Neuron (in vitro differentiated cells): ENCODE measurements around the gene GGACT.
"Not testable (repeated sequence)": the region's sequence is repeated elsewhere in the genome, so short reads cannot be mapped to it uniquely, and the experiment has no call there.

ENCODE experiments used
- H2AFZ ChIP-seq: one replicate; pipeline ENCODE4 v1.6.1; 2013; ENCODE audit warnings: low read depth, mild to moderate bottlenecking, inconsistent platforms, low read length, moderate library complexity
- H3K27me3 ChIP-seq: one replicate; pipeline ENCODE4 v1.6.1; 2013; ENCODE audit warnings: low read length; ENCODE audit not compliant: insufficient read depth
- H3K36me3 ChIP-seq: one replicate; pipeline ENCODE4 v1.6.1; 2013; ENCODE audit warnings: low read length; ENCODE audit not compliant: insufficient read depth
- H3K4me1 ChIP-seq: one replicate; pipeline ENCODE4 v1.6.1; 2013; ENCODE audit warnings: low read length; ENCODE audit not compliant: insufficient read depth
- H3K4me3 ChIP-seq: 2 replicates; pipeline ENCODE4 v1.5.1; 2013; ENCODE audit warnings: mild to moderate bottlenecking, low read length, moderate library complexity
- H3K9me3 ChIP-seq: one replicate; pipeline ENCODE4 v1.6.1; 2013; ENCODE audit warnings: low read length

The GGACT gene

DNA sequence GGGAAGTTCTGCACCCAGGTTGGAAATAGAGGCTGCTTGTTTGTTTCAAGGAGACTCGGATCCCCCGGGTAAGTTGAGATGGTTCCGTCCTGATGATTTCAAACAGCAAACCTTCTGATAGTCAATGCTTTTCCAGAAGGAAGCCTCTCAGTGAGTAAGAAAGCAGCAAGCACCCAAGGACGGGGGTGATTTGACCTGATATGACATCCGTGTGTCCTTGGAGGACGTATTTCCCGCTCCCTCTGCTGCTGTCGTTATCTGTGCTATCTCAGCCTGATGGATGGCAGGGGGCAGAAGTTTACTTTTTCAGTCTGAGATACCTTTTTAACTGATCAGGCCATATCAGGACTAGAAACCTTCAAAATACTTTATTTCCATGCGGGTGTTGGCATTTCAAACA lies 5.7 kb upstream of the GGACT start:
- H2AFZ ChIP-seq, result no peak overlapping the region
- peaks cover 25% of the 10 kb centered on the region for H3K4me1 ChIP-seq
- peaks cover 2% of the 10 kb centered on the region for H3K9me3 ChIP-seq
- no peaks in the 10 kb centered on the region for H3K36me3 ChIP-seq
- no peaks in the 10 kb centered on the region for H3K27me3 ChIP-seq
- H3K4me3 ChIP-seq, result no peak overlapping the region

DNA sequence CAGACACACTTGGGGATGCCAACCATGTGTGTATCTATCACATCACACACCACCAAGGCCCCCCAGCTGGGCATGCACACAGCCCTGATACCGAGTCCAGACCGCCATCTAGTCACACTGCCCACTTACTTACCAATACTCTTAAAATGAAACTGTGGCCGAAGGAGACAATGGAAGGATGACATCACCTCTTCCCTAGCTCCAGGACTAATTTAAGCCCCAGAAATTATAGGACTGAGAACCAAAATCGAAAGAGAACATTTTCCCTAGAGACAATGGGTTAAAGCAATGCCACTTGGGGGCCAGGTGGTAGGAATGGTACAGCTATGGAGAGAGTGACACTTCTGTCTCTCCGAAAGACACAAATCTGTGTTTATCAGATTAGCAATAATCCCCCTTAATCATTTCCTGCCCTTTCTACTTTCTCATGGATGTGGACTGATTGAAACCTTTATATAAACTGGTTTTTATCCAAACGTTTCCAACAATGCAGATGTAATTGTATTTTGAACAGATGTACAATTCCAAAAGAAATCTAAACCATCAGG lies 663 bp upstream of the GGACT start:
- Histone ChIP-seq H3K27me3 (no peaks in the 10 kb centered on the region), H2AFZ (no peak overlapping the region), H3K36me3 (no peaks in the 10 kb centered on the region), H3K4me1 (peaks cover 25% of the 10 kb centered on the region), H3K9me3 (no peaks in the 10 kb centered on the region), H3K4me3 (no peak overlapping the region)

DNA sequence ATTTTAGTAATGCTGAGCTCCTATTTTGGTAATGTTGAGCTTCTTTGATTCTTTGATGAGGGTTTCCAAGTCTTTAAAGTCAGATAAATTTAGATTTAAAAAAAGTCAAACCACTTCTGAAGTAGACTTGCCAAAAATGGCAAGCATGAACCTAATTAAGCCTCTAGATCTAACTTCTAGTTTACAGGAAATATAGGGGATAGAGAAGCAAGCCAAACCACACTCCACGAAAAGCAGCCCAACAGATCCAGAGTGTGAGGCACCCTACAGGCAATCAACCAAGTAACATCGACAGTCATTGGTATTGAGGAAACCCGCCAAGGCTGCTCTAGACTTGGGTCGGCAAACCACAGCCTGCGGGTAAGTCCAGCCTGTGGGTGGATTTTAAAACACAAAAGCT lies 3.7 kb downstream of the GGACT start:
- no peak overlapping the region for H3K4me3 ChIP-seq
- no peak overlapping the region for H2AFZ ChIP-seq
- H3K9me3 ChIP-seq, result peaks cover 14% of the 10 kb centered on the region
- H3K36me3 ChIP-seq, result no peaks in the 10 kb centered on the region
- no peaks in the 10 kb centered on the region for H3K27me3 ChIP-seq
- no peaks in the 10 kb centered on the region for H3K4me1 ChIP-seq

DNA sequence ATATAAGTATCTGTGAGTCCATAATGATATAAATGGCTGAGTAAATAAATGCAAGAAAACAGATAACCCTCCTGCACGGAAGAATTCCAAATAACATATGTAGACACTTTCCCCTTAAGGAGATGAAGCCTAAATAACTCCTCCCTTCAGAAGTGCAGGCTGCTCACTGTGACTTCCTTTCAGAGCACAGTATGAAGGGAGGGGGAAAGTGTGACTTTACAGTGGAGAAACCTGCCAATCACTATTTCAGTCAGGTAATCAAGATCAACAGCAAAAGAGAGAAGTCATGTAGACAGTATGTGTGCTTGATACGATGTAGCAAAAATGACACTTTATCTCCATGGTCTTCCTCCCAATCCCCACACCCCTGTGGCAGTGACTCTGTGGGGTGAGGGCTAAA lies 7.1 kb downstream of the GGACT start:
- H3K27me3 ChIP-seq, result no peaks in the 10 kb centered on the region
- H2AFZ ChIP-seq, result no peak overlapping the region
- H3K9me3 ChIP-seq, result peaks cover 14% of the 10 kb centered on the region
- H3K36me3 ChIP-seq, result no peaks in the 10 kb centered on the region
- H3K4me3 ChIP-seq, result no peak overlapping the region
- no peaks in the 10 kb centered on the region for H3K4me1 ChIP-seq

DNA sequence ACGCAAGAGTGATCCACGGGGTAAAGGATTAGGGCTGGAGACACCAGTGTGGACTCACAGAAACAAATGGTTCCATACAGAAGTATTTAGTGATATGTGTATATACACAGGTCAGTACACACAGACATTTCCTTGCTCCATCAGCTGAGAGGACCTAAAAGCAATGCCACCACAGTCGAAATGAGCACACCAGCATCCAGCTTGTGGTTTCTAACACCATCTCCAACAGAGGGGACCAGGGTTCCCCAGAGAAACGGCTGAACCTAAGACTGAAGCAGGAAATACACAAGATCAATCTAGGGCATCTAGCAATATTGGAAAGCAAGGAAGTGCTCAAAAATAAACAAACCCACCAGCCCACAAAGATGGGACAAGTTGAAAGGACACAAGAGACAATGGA lies 7.6 kb downstream of the GGACT start:
- Histone ChIP-seq H3K4me1 (no peaks in the 10 kb centered on the region), H3K9me3 (peaks cover 14% of the 10 kb centered on the region), H3K36me3 (no peaks in the 10 kb centered on the region), H2AFZ (no peak overlapping the region), H3K4me3 (no peak overlapping the region), H3K27me3 (no peaks in the 10 kb centered on the region)

DNA sequence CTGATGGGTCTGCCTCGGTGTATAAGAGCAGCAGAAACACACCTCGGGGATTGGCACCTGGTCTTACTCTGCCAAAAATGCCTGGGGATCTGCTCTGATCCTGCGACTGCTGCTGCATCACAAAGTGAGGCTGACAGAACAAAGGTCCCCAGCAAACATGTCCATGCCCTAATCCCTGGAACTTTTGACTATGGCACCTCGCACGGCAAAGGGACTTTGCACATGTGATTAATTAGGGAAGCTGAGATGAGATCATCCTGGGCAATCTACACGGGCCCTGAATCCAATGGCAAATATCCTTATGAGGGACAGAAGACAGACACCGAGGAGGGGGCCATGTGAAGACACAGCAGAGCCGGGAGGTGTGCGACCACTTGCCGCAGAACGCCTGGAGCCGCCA lies 8.5 kb downstream of the GGACT start:
- Histone ChIP-seq H3K4me3 (no peak overlapping the region), H3K4me1 (no peaks in the 10 kb centered on the region), H3K9me3 (peaks cover 14% of the 10 kb centered on the region), H3K36me3 (no peaks in the 10 kb centered on the region), H3K27me3 (no peaks in the 10 kb centered on the region), H2AFZ (no peak overlapping the region)

DNA sequence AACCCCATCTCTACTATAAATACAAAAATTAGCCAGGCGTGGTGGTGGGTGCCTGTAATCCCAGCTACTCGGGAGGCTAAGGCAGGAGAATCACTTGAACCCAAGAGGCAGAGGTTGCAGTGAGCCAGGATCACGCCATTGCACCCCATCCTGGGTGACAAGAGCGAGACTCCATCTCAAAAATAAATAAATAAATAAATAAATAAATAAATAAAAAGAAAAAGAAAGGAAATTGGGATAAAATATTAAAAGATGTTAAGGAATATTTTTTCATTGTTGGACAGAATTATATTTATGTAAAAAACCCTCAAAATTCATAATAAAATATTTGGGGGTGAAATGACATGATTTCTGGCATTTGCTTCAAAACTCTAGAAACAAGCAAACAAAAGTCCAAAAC lies 11.3 kb downstream of the GGACT start:
- H3K4me1 ChIP-seq, H3K4me3 ChIP-seq, H3K36me3 ChIP-seq, H3K27me3 ChIP-seq, H2AFZ ChIP-seq: not testable (repeated sequence)
- H3K9me3 ChIP-seq, result peaks cover 11% of the 10 kb centered on the region

DNA sequence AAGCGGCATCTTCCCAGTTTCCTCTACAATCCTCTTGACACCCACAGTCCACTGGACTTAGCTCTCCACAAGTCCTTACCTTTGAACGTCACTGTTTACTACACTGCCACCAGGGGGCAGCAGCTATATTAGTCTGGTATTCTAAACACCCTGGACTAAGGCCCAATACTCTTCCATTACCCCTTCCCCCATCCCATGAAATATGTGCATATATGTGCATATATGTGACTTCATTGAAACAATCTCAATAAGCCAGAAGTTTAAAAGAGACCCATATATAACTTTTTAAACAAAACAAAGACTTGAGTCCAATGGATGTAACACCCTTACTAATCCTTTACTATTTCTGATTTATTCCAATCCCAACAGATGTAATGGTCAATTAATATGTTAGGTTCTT lies 15.5 kb downstream of the GGACT start:
- Histone ChIP-seq H3K9me3 (peaks cover 4% of the 10 kb centered on the region), H3K27me3 (no peaks in the 10 kb centered on the region)

DNA sequence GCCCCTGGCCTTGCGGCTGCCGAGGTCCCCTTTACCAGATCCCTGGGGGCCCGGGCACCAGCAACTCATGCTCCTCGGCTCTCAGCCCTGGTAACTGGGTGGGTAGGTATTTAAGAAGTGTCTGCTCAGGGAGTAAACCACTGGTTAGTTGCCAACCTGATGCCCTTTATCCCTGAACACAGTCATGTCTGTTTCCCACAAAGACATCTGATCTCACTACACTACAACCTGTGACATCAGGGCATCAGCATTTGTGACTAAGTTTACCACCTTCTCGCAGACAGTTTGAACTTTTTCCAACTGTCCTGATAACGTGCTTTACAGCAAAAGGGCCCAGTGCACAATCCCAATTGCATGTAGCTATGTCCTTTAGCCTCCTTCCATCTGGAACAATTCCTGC lies 22.0 kb downstream of the GGACT start:
- Histone ChIP-seq H3K4me3 (no peak overlapping the region), H3K27me3 (no peaks in the 10 kb centered on the region), H2AFZ (no peak overlapping the region), H3K36me3 (no peaks in the 10 kb centered on the region), H3K9me3 (peaks cover 7% of the 10 kb centered on the region), H3K4me1 (no peaks in the 10 kb centered on the region)

More for the DNA sequence above, 15.5 kb downstream of the GGACT start:
- no peaks in the 10 kb centered on the region for H3K36me3 ChIP-seq
- no peaks in the 10 kb centered on the region for H3K4me1 ChIP-seq
- H2AFZ ChIP-seq, result no peak overlapping the region
- H3K4me3 ChIP-seq, result no peak overlapping the region

DNA sequence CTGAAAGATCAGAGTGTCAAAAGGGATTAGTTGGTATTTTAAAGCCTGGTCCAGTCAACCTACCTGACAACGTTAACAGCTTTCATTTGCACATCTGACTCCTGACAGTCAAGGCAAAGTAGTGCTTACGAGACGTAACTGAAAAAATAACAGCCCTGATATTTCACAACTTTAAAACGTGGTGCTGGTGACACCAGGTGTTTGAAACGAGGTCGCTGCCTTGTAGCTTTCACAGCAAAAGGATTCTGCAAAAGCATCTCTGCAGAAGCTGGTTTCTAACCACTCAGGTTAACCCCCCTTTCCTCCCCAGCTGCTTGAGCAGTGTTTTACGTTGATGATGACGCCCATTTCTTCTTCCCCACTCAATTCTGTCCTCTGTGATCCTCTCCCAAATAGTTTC lies 23.3 kb downstream of the GGACT start:
- Histone ChIP-seq H3K4me3 (no peak overlapping the region), H3K4me1 (no peaks in the 10 kb centered on the region), H2AFZ (no peak overlapping the region), H3K36me3 (no peaks in the 10 kb centered on the region), H3K27me3 (no peaks in the 10 kb centered on the region), H3K9me3 (peaks cover 7% of the 10 kb centered on the region)

DNA sequence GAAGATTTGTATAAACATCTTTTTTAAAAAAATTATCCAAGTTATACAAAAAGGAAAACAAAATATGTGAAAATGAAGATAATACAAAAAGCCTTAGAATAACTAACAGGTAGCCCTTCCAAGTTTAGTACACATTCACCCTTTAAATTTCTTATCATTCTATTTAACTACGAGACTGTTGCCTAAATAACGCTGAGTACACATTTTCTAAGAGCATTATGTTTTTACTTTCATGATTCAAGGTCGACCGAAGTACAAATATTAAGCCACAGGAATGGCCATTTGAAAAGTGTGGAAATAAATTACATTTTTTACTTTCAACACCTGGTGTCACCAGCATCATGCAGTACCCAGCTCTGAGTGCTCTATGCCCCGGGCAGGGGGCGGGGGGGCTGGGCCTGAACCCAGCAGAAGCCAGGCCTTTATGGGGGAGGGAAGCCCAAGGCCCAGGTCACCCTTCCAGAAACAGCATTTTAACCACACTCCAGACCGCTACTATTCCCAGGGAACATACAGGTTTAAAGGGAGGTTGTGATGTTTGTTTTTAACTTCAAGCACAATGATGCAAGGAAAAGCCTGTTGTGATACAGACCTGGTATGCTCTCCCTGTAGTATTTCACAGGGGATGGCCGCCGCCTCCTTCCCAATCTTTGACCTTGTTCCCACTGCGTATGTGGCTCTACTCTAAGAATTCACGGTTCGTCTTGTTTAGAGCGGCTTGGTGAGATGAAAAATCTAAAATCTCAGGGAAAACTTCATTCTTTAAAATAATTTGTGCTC lies 24.0 kb downstream of the GGACT start:
- no peaks in the 10 kb centered on the region for H3K27me3 ChIP-seq
- no peaks in the 10 kb centered on the region for H3K4me1 ChIP-seq

DNA sequence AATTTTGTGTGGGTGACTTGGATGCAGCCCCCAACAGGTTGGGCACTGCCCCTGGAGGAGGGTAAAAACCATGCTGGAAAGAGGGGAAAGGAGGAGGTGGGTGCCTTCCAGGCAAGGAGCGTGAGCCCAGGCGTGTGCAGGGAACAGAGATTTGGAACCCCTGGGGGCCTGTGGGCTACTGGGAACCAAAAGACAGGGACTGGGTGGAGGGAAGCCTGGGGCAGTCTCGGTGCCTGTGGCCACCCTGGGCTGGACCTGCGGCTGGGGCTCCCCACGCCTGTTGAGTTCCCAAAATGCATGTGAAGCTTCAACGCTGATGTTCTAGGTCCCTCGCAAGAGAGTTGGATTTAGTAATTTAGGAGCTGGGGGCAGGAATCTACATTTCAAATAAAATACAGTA lies 24.8 kb downstream of the GGACT start:
- Histone ChIP-seq H3K4me1 (no peaks in the 10 kb centered on the region), H3K36me3 (no peaks in the 10 kb centered on the region), H3K9me3 (peaks cover 3% of the 10 kb centered on the region), H2AFZ (no peak overlapping the region), H3K4me3 (no peak overlapping the region), H3K27me3 (no peaks in the 10 kb centered on the region)

More for the DNA sequence above, 24.0 kb downstream of the GGACT start:
- Histone ChIP-seq H2AFZ (no peak overlapping the region), H3K4me3 (no peak overlapping the region), H3K9me3 (peaks cover 7% of the 10 kb centered on the region), H3K36me3 (no peaks in the 10 kb centered on the region)

DNA sequence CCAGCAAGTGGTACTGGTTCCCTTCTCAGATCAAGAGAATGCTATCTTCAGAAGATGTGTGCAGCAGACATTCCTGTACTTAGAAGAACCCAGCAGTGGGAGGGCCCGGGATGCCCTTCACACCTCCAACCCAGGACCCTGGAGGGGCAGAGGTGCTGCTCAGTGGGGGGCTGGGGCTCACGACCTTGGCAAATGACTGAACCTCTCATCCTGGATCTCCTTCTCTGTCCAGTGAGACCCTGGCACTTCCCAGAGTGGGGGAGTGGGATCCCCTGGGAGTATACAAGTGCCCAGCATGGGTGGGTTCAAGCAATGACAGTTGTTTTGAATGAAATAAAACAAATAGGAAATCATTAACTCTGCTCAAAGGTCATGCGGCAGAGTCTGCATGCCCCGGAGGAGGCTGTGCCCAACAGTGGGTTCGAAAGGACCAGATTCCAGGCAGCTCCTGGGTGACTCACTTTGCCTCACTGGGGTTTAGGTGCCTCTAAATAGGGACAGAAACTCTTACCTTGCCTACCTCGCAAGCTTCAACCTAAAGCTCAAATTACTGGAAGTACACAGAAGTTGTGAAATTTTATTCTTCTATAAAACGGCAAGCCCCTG lies 26.9 kb downstream of the GGACT start:
- H3K4me1 ChIP-seq, result no peaks in the 10 kb centered on the region
- H3K36me3 ChIP-seq, result no peaks in the 10 kb centered on the region
- peaks cover 3% of the 10 kb centered on the region for H3K9me3 ChIP-seq
- H3K27me3 ChIP-seq, result no peaks in the 10 kb centered on the region
- no peak overlapping the region for H3K4me3 ChIP-seq
- H2AFZ ChIP-seq, result no peak overlapping the region
